H9 (cell line): ENCODE measurements around the gene KRT71. TPM values are rescaled to one million over a fixed set of nuclear protein-coding genes. Genes with fewer than 3 reads are reported as not detected.

ENCODE experiments used
- DNase-seq: peaks from one replicate; pipeline ENCODE4 v3.0.0-alpha.2; 2017
- H2AFZ ChIP-seq: one replicate; pipeline ENCODE4 v1.6.1; 2013; ENCODE audit warnings: mild to moderate bottlenecking, low read length, control low read depth, moderate library complexity
- H2AK5ac ChIP-seq: 2 replicates; pipeline ENCODE4 v1.6.1; 2013; ENCODE audit warnings: low read length, control low read depth, mixed read lengths; ENCODE audit not compliant: insufficient read length
- H2BK120ac ChIP-seq: one replicate; pipeline ENCODE4 v1.6.1; 2013; ENCODE audit warnings: low read depth, mild to moderate bottlenecking, low read length, control low read depth, inconsistent platforms; ENCODE audit not compliant: poor library complexity, severe bottlenecking
- H2BK12ac ChIP-seq: 2 replicates; pipeline ENCODE4 v1.6.1; 2013; ENCODE audit warnings: low read length, control low read depth, mixed read lengths, low read depth; ENCODE audit not compliant: insufficient read length
- H2BK15ac ChIP-seq: 2 replicates; pipeline ENCODE4 v1.6.1; 2013; ENCODE audit warnings: low read depth, low read length, control low read depth
- H2BK20ac ChIP-seq: one replicate; pipeline ENCODE4 v1.6.1; 2013; ENCODE audit warnings: low read depth, mild to moderate bottlenecking, low read length, control low read depth, inconsistent platforms; ENCODE audit not compliant: poor library complexity, severe bottlenecking
- H2BK5ac ChIP-seq: 2 replicates; pipeline ENCODE4 v1.6.1; 2013; ENCODE audit warnings: low read length, control low read depth, mixed read lengths; ENCODE audit not compliant: insufficient read length
- H3K14ac ChIP-seq: 2 replicates; pipeline ENCODE4 v1.6.1; 2013; ENCODE audit warnings: low read length, control low read depth; ENCODE audit not compliant: insufficient read depth
- H3K18ac ChIP-seq: 2 replicates; pipeline ENCODE4 v1.6.1; 2013; ENCODE audit warnings: low read depth, mild to moderate bottlenecking, mixed read lengths, low read length, control low read depth; ENCODE audit not compliant: insufficient read length
- H3K23ac ChIP-seq: 2 replicates; pipeline ENCODE4 v1.6.1; 2013; ENCODE audit warnings: low read length, control low read depth, mixed read lengths, low read depth; ENCODE audit not compliant: insufficient read length
- H3K23me2 ChIP-seq: 2 replicates; pipeline ENCODE4 v1.6.1; 2013; ENCODE audit warnings: low read depth, mild to moderate bottlenecking, mixed read lengths, low read length, control low read depth; ENCODE audit not compliant: insufficient read length, poor library complexity, severe bottlenecking
- H3K27ac ChIP-seq: 2 replicates; pipeline ENCODE4 v1.5.1; 2013; ENCODE audit warnings: low read length, control low read depth, mixed read lengths, low read depth; ENCODE audit not compliant: insufficient read length
- H3K27me3 ChIP-seq: 2 replicates; pipeline ENCODE4 v1.6.1; 2013; ENCODE audit warnings: low read length, control low read depth, inconsistent platforms; ENCODE audit not compliant: insufficient read depth
- H3K4ac ChIP-seq: 2 replicates; pipeline ENCODE4 v1.6.1; 2013; ENCODE audit warnings: low read depth, mild to moderate bottlenecking, control low read depth, inconsistent platforms, low read length, moderate library complexity
- H3K4me1 ChIP-seq: 2 replicates; pipeline ENCODE4 v1.6.1; 2013; ENCODE audit warnings: low read length, control low read depth, inconsistent platforms; ENCODE audit not compliant: insufficient read depth
- H3K4me2 ChIP-seq: 2 replicates; pipeline ENCODE4 v1.6.1; 2013; ENCODE audit warnings: low read length, control low read depth, mixed read lengths; ENCODE audit not compliant: insufficient read length, insufficient read depth
- H3K56ac ChIP-seq: 2 replicates; pipeline ENCODE4 v1.6.1; 2013; ENCODE audit warnings: low read depth, mild to moderate bottlenecking, mixed read lengths, low read length, control low read depth; ENCODE audit not compliant: insufficient read length
- H3K79me1 ChIP-seq: 2 replicates; pipeline ENCODE4 v1.6.1; 2013; ENCODE audit warnings: low read depth, mild to moderate bottlenecking, moderate library complexity, low read length, control low read depth, inconsistent platforms; ENCODE audit not compliant: insufficient read depth, poor library complexity, severe bottlenecking
- H3K79me2 ChIP-seq: 2 replicates; pipeline ENCODE4 v1.6.1; 2013; ENCODE audit warnings: low read length, control low read depth, inconsistent platforms; ENCODE audit not compliant: insufficient read depth
- H3K9ac ChIP-seq: 2 replicates; pipeline ENCODE4 v1.6.1; 2013; ENCODE audit warnings: low read length, control low read depth, mixed read lengths; ENCODE audit not compliant: insufficient read length; ENCODE audit errors: extremely low read depth
- H3K9me3 ChIP-seq: one replicate; pipeline ENCODE4 v1.6.1; 2013; ENCODE audit warnings: low read depth, low read length, inconsistent platforms; ENCODE audit not compliant: control insufficient read depth
- H3T11ph ChIP-seq: one replicate; pipeline ENCODE4 v1.6.1; 2013; ENCODE audit warnings: mild to moderate bottlenecking, low read length, control low read depth, inconsistent platforms
- H4K20me1 ChIP-seq: one replicate; pipeline ENCODE4 v1.6.1; 2013; ENCODE audit not compliant: control insufficient read depth, insufficient read length, insufficient read depth
- H4K5ac ChIP-seq: 2 replicates; pipeline ENCODE4 v1.6.1; 2013; ENCODE audit warnings: low read depth, mild to moderate bottlenecking, mixed read lengths, low read length, control low read depth; ENCODE audit not compliant: insufficient read length
- H4K8ac ChIP-seq: replicated peaks from 2 replicates; pipeline ENCODE4 v1.6.1; 2013; ENCODE audit warnings: low read length, control low read depth, mixed read lengths, low read depth; ENCODE audit not compliant: insufficient read length
- H4K91ac ChIP-seq: 2 replicates; pipeline ENCODE4 v1.6.1; 2013; ENCODE audit warnings: low read depth, mild to moderate bottlenecking, moderate library complexity, mixed read lengths, low read length, control low read depth; ENCODE audit not compliant: insufficient read length
- H3K27ac Mint-ChIP-seq, 3 experiments: 2 replicates in 2 of 3; 3 replicates in 1 of 3; pipeline ENCODE4 v1.8.0; 2020 to 2021; ENCODE audit warnings: mixed read lengths in 3 of 3, mild to moderate bottlenecking in 1 of 3, moderate library complexity in 1 of 3
- H3K27me3 Mint-ChIP-seq: 2 replicates; pipeline ENCODE4 v1.8.0; 2021; ENCODE audit warnings: low read depth, mild to moderate bottlenecking, moderate library complexity, mixed read lengths
- H3K36me3 Mint-ChIP-seq, 3 experiments: 2 replicates in 2 of 3; 3 replicates in 1 of 3; pipeline ENCODE4 v1.8.0; 2020 to 2021; ENCODE audit warnings: low read depth in 3 of 3, mixed read lengths in 3 of 3; ENCODE audit not compliant: insufficient read depth in 1 of 3
- H3K4me1 Mint-ChIP-seq, 2 experiments: 2 replicates each; pipeline ENCODE4 v1.8.0; 2020; ENCODE audit warnings: mixed read lengths in 2 of 2
- H3K4me3 Mint-ChIP-seq, 2 experiments: 2 replicates in 1 of 2; 3 replicates in 1 of 2; pipeline ENCODE4 v1.8.0; 2020 to 2021; ENCODE audit warnings: mild to moderate bottlenecking in 2 of 2, mixed read lengths in 2 of 2, moderate library complexity in 1 of 2
- H3K9me3 Mint-ChIP-seq, 2 experiments: 2 replicates in 1 of 2; 3 replicates in 1 of 2; pipeline ENCODE4 v1.8.0; 2020; ENCODE audit warnings: mild to moderate bottlenecking in 2 of 2, mixed read lengths in 2 of 2, moderate library complexity in 1 of 2
- CTCF ChIP-seq: fragments of 200-600 bp; sonication (generic); conservative IDR thresholded peaks from 3 replicates; pipeline ENCODE4 v1.8.0; 2021; ENCODE audit warnings: antibody characterized with exemption, mild to moderate bottlenecking
- WGBS: extraction: QIAGEN DNeasy Blood & Tissue Kit; methylation state at CpG from one replicate; pipeline ENCODE4 v1.1.7; 2013; ENCODE audit warnings: missing lambda C conversion rate, low lambda C conversion rate, mixed read lengths; ENCODE audit not compliant: insufficient read length; ENCODE audit errors: extremely low coverage; 5-methylcytosine and 5-hydroxymethylcytosine counted together
- total RNA-seq: library from RNA; stranded (reverse); gene quantifications from 2 replicates; pipeline ENCODE4 v1.2.1, GENCODE V29; 2021

Gene KRT71
- total RNA-seq, 1 experiment from 2014 or later, result not detected

- Histone ChIP-seq H2BK120ac (no peak overlapping the region), H3K4me1 (no peaks in the 10 kb centered on the region), H2AK5ac (no peak overlapping the region), H3K4me2 (no peak overlapping the region), H2BK20ac (no peak overlapping the region), H3K14ac (no peak overlapping the region), H3K9ac (no peak overlapping the region), H3K56ac (no peak overlapping the region), H3K27ac (no peak overlapping the region), H3T11ph (no peak overlapping the region), H3K9me3 (no peaks in the 10 kb centered on the region), H2BK12ac (no peak overlapping the region), H3K23ac (no peak overlapping the region), H3K4ac (no peak overlapping the region), H3K27me3 (no peaks in the 10 kb centered on the region), H3K79me1 (no peaks in the 10 kb centered on the region), H2BK5ac (no peak overlapping the region), H2BK15ac (no peak overlapping the region), H4K91ac (no peak overlapping the region), H4K5ac (no peak overlapping the region), H3K23me2 (no peaks in the 10 kb centered on the region), H4K8ac (no peak overlapping the region), H4K20me1 (no peaks in the 10 kb centered on the region), H3K79me2 (no peaks in the 10 kb centered on the region), H2AFZ (no peak overlapping the region), H3K18ac (no peak overlapping the region)
- TF ChIP-seq CTCF, result no peak
- no peak overlapping the region for H3K27ac Mint-ChIP-seq
- no peak overlapping the region for H3K4me3 Mint-ChIP-seq
- DNase-seq, result no peak
- H3K27me3 Mint-ChIP-seq, result peaks cover 6% of the 10 kb centered on the region
- WGBS, result no CpG with 5 or more reads among the region's 3 CpGs
- peaks cover 15 to 20% of the 10 kb centered on the region in 2 experiments for H3K4me1 Mint-ChIP-seq
- no peaks in the 10 kb centered on the region; a peak in 1 of 5 replicates for H3K9me3 Mint-ChIP-seq
- no peaks in the 10 kb centered on the region for H3K36me3 Mint-ChIP-seq
Measured at GRCh38 chr12:52519387-52519703, 33.6 kb downstream of the KRT71 start.
